Keratinocyte (primary cell): ENCODE measurements around the gene ROPN1L. TPM values are rescaled to one million over a fixed set of nuclear protein-coding genes. Genes with fewer than 3 reads are reported as not detected.

Experiments used
- DNase-seq: peaks from one replicate; pipeline ENCODE4 v3.0.0-alpha.2; 2011; ENCODE audit warnings: low read depth, missing footprints, low spot score
- FAIRE-seq: peaks from 2 replicates; lab custom pipeline; 2011; peaks lifted over from hg19 to GRCh38; lab: Jason Lieb, UNC
- H2AFZ ChIP-seq: 2 replicates; pipeline ENCODE4 v1.6.0; 2012; ENCODE audit warnings: low read length, control low read depth, inconsistent platforms; ENCODE audit not compliant: control insufficient read depth
- H3K27ac ChIP-seq: 2 replicates; pipeline ENCODE4 v1.5.1; 2011; ENCODE audit warnings: low read length; ENCODE audit not compliant: control insufficient read depth, insufficient read depth
- H3K27me3 ChIP-seq: 3 replicates; pipeline ENCODE4 v1.6.0; 2011; ENCODE audit warnings: low read length; ENCODE audit not compliant: control insufficient read depth, insufficient read depth; ENCODE audit errors: extremely low read depth
- H3K36me3 ChIP-seq, 2 experiments: 2 replicates in 1 of 2; 3 replicates in 1 of 2; pipeline ENCODE4 v1.5.1; 2011; ENCODE audit warnings: low read length in 2 of 2, mild to moderate bottlenecking in 1 of 2; ENCODE audit not compliant: control insufficient read depth in 2 of 2, insufficient read depth in 2 of 2; ENCODE audit errors: extremely low read depth in 1 of 2
- H3K4me1 ChIP-seq: 3 replicates; pipeline ENCODE4 v1.5.1; 2011; ENCODE audit warnings: low read length; ENCODE audit not compliant: control insufficient read depth, insufficient read depth; ENCODE audit errors: extremely low read depth
- H3K4me2 ChIP-seq: 3 replicates; pipeline ENCODE4 v1.6.0; 2011; ENCODE audit warnings: low read depth, low read length; ENCODE audit not compliant: control insufficient read depth, insufficient read depth; ENCODE audit errors: extremely low read depth
- H3K4me3 ChIP-seq, 3 experiments: fragments of 200-600 bp in 1 of 3; sonication (generic) in 1 of 3; 2 replicates in 2 of 3; 3 replicates in 1 of 3; pipeline ENCODE4 v1.5.1; 2011 to 2016; ENCODE audit warnings: low read length in 3 of 3, mild to moderate bottlenecking in 3 of 3, control low read depth in 2 of 3, inconsistent platforms in 1 of 3, low read depth in 1 of 3, mixed read lengths in 1 of 3, mixed run types in 1 of 3, moderate library complexity in 1 of 3; ENCODE audit not compliant: control insufficient read depth in 2 of 3, insufficient read depth in 2 of 3; ENCODE audit errors: extremely low read depth in 1 of 3
- H3K79me2 ChIP-seq: 2 replicates; pipeline ENCODE4 v1.6.0; 2012; ENCODE audit warnings: low read length; ENCODE audit not compliant: control insufficient read depth, insufficient read depth
- H3K9ac ChIP-seq: 3 replicates; pipeline ENCODE4 v1.6.0; 2011; ENCODE audit warnings: low read length; ENCODE audit not compliant: control insufficient read depth, insufficient read depth; ENCODE audit errors: extremely low read depth
- H3K9me1 ChIP-seq: 3 replicates; pipeline ENCODE4 v1.6.0; 2011; ENCODE audit warnings: low read length; ENCODE audit not compliant: control insufficient read depth, insufficient read depth; ENCODE audit errors: extremely low read depth
- H3K9me3 ChIP-seq: 2 replicates; pipeline ENCODE4 v1.5.1; 2012; ENCODE audit warnings: low read depth, low read length; ENCODE audit not compliant: control insufficient read depth
- H4K20me1 ChIP-seq: 3 replicates; pipeline ENCODE4 v1.6.0; 2011; ENCODE audit warnings: low read length; ENCODE audit not compliant: control insufficient read depth, insufficient read depth; ENCODE audit errors: extremely low read depth
- CTCF ChIP-seq, 3 experiments: IDR thresholded peaks in 1 of 3; conservative IDR thresholded peaks in 1 of 3; optimal IDR thresholded peaks in 1 of 3; 2 replicates in 2 of 3; 3 replicates in 1 of 3; pipeline versions ENCODE3 to v1.5.1; 2011; ENCODE audit warnings: low read length in 3 of 3, mild to moderate bottlenecking in 3 of 3, moderate library complexity in 2 of 3, control low read depth in 1 of 3, inconsistent platforms in 1 of 3; ENCODE audit not compliant: insufficient read depth in 2 of 3; ENCODE audit errors: extremely low read depth in 1 of 3
- EZH2 ChIP-seq: IDR thresholded peaks from one replicate; pipeline ENCODE4 v1.6.1; 2012; ENCODE audit warnings: inconsistent platforms, mild to moderate bottlenecking, low read length, moderate library complexity
- dilution Hi-C: fragments of 300-500 bp; cut with MboI; formaldehyde crosslinking; loops from one replicate; pipeline ENCODE4 v1.7.0; 2020; ENCODE audit warnings: low sequenced_read_pairs; ENCODE audit not compliant: extremely low pct_ligation_motif_present
- polyA plus RNA-seq, 5 experiments: library from polyadenylated mRNA; depleted of rRNA in 3 of 5; stranded (reverse) in 3 of 5; stranded (forward) in 1 of 5; unstranded in 1 of 5; fragments of >200 nt; gene quantifications; 1 replicate in 1 of 5; 2 replicates in 3 of 5; 3 replicates in 1 of 5; pipeline versions ENCODE4 v1.2.1 to v1.2.3, GENCODE V29; 2011 to 2012; ENCODE audit warnings: missing spikeins in 2 of 5, low read depth in 1 of 5, low replicate concordance in 1 of 5

Gene ROPN1L
- polyA plus RNA-seq, 1 donor (not counting 4 experiments of a cell fraction or from before 2014, with no cell fraction given) = not detected

GRCh38 chr5:10506535-10506934 lies 64.9 kb downstream of the ROPN1L start:
- FAIRE-seq (no peak), DNase-seq (no peak)
- Histone ChIP-seq H4K20me1 (no peaks in the 10 kb centered on the region), H3K9me3 (no peaks in the 10 kb centered on the region), H3K79me2 (no peaks in the 10 kb centered on the region), H3K27ac (no peak overlapping the region), H2AFZ (no peak overlapping the region), H3K27me3 (no peaks in the 10 kb centered on the region), H3K4me1 (no peaks in the 10 kb centered on the region), H3K9me1 (no peaks in the 10 kb centered on the region), H3K9ac (no peak overlapping the region), H3K36me3 (no peaks in the 10 kb centered on the region), H3K4me3 (no peak overlapping the region), H3K4me2 (no peak overlapping the region)
- dilution Hi-C loops = no loop called here
- TF ChIP-seq CTCF (optimal IDR thresholded peaks at IDR 0.05 in 1 of 3, IDR thresholded peaks at IDR 0.05 in 1 of 3, conservative IDR thresholded peaks at IDR 0.05 in 1 of 3; ENCODE audit: extremely low read depth in 1 of 3, insufficient read depth in 2 of 3, low read length in 3 of 3) (no peak), EZH2 (no peak)

- H2AFZ ChIP-seq = no peak overlapping the region
- H3K4me3 ChIP-seq = no peak overlapping the region
- H3K27me3 ChIP-seq = no peaks in the 10 kb centered on the region
- dilution Hi-C loops = no loop called here
- H3K9me3 ChIP-seq = no peaks in the 10 kb centered on the region
- H3K9me1 ChIP-seq = no peaks in the 10 kb centered on the region
- H3K4me1 ChIP-seq = no peaks in the 10 kb centered on the region
- DNase-seq (no peak), FAIRE-seq (no peak)
- H3K36me3 ChIP-seq = no peaks in the 10 kb centered on the region
- no peak overlapping the region for H3K4me2 ChIP-seq
- H3K79me2 ChIP-seq = no peaks in the 10 kb centered on the region
- no peaks in the 10 kb centered on the region for H4K20me1 ChIP-seq
- H3K27ac ChIP-seq = no peak overlapping the region
- H3K9ac ChIP-seq = no peak overlapping the region
- TF ChIP-seq EZH2 (no peak), CTCF (optimal IDR thresholded peaks at IDR 0.05 in 1 of 3, IDR thresholded peaks at IDR 0.05 in 1 of 3, conservative IDR thresholded peaks at IDR 0.05 in 1 of 3; ENCODE audit: extremely low read depth in 1 of 3, insufficient read depth in 2 of 3, low read length in 3 of 3) (no peak)
Measured at GRCh38 chr5:10507575-10508096, 66.0 kb downstream of the ROPN1L start.
